Peyer's patch (tissue), 4 donors: Measurements from ENCODE around the gene EFNA2.

Source experiments
- POLR2A ChIP-seq, 2 donors: fragments of 450-650 bp; IDR thresholded peaks; one replicate each; pipeline ENCODE4 v1.5.1; 2017; ENCODE audit warnings: antibody characterized with exemption in 2 of 2, mild to moderate bottlenecking in 2 of 2, moderate library complexity in 2 of 2
- TF ChIP-seq, protein P1 (sequence below), 6 experiments: fragments of 450-650 bp in 4 of 6; fragments of 200-600 bp in 2 of 6; sonication (generic) in 1 of 6; IDR thresholded peaks; one replicate each; pipeline ENCODE4 v1.5.1; 2017 to 2019; ENCODE audit warnings: antibody characterized with exemption in 6 of 6, mild to moderate bottlenecking in 3 of 6, moderate library complexity in 1 of 6

DNA sequence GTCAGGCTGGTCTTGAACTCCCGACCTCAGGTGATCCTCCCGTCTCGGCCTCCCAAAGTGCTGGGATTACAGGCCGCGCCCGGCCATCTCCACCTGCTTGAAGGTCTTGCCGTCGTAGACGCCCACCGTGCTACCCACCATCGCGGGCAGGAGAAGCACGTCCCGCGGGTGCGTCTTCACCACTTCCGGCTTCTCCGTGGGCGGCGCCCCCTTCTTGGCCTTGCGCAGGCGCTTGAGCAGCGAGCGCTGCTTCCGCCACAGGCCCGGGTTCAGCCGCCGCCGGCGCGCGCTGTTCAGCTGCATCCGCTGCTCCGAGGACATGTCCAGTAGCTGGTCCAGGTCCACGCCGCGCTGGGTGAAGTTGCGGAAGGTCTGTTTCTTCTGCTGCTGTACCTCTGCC, 21.6 kb downstream of the EFNA2 start:
- TF ChIP-seq, protein P1, sequence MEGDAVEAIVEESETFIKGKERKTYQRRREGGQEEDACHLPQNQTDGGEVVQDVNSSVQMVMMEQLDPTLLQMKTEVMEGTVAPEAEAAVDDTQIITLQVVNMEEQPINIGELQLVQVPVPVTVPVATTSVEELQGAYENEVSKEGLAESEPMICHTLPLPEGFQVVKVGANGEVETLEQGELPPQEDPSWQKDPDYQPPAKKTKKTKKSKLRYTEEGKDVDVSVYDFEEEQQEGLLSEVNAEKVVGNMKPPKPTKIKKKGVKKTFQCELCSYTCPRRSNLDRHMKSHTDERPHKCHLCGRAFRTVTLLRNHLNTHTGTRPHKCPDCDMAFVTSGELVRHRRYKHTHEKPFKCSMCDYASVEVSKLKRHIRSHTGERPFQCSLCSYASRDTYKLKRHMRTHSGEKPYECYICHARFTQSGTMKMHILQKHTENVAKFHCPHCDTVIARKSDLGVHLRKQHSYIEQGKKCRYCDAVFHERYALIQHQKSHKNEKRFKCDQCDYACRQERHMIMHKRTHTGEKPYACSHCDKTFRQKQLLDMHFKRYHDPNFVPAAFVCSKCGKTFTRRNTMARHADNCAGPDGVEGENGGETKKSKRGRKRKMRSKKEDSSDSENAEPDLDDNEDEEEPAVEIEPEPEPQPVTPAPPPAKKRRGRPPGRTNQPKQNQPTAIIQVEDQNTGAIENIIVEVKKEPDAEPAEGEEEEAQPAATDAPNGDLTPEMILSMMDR (IDR thresholded peaks at IDR 0.05): no peak
- TF ChIP-seq POLR2A (IDR thresholded peaks at IDR 0.05): no peak
